ENCODE results near the gene ALLC.
"Not testable (repeated sequence)": the region's sequence is repeated elsewhere in the genome, so short reads cannot be mapped to it uniquely, and the experiment has no call there.

ALLC gene

GRCh38 chr2:3657881-3658280, at the start of gene ALLC:
Gene ALLC (plus strand): TSS chr2:3658200. CDS start chr2:3671158, 12,958 bp downstream.
- H3K4me3 ChIP-seq (ENCODE audit: insufficient read depth, low read length, poor library complexity, severe bottlenecking) = no peak within 1 kb of the TSS
- no peak within 1 kb of the TSS for H3K4me2 ChIP-seq (ENCODE audit: low read depth, low read length, poor library complexity, severe bottlenecking)
- H3K9me2 ChIP-seq (replicated peaks; ENCODE audit: insufficient read depth, low read length) = no peaks in the 10 kb centered on the region
- no peaks in the 10 kb centered on the region for H4K20me1 ChIP-seq (ENCODE audit: low read depth, low read length)
- no peak within 1 kb of the TSS for H3K9ac ChIP-seq (ENCODE audit: low read length)
- no peaks in the 10 kb centered on the region for H3K36me3 ChIP-seq (ENCODE audit: low read length)
- TF ChIP-seq EZH2phosphoT487 (conservative IDR thresholded peaks at IDR 0.05; ENCODE audit: low read length) (no peak), CTCF (IDR thresholded peaks at IDR 0.05; ENCODE audit: insufficient read depth, low read length, poor library complexity, severe bottlenecking) (no peak)
- H3K79me2 ChIP-seq (ENCODE audit: insufficient read depth, low read length) = no peaks in the 10 kb centered on the region
- H2AFZ ChIP-seq (ENCODE audit: low read depth, low read length, severe bottlenecking) = no peak within 1 kb of the TSS
- no peaks in the 10 kb centered on the region for H3K9me3 ChIP-seq (ENCODE audit: insufficient read depth, low read length)
- H3K27ac ChIP-seq (ENCODE audit: low read depth, low read length) = no peak within 1 kb of the TSS
- no peaks in the 10 kb centered on the region for H3K27me3 ChIP-seq (ENCODE audit: low read length)
- no peaks in the 10 kb centered on the region for H3F3A ChIP-seq (ENCODE audit: insufficient read depth)

- no peak overlapping the region for H3K9ac ChIP-seq (ENCODE audit: low read length)
- H3K27me3 ChIP-seq (ENCODE audit: low read length) = no peaks in the 10 kb centered on the region
- H2AFZ ChIP-seq (ENCODE audit: low read depth, low read length, severe bottlenecking) = no peak overlapping the region
- H3K4me3 ChIP-seq (ENCODE audit: insufficient read depth, low read length, poor library complexity, severe bottlenecking) = no peak overlapping the region
- peak overlapping the region; percentile 43 for H3K27ac ChIP-seq (ENCODE audit: low read depth, low read length)
- H3K36me3 ChIP-seq (ENCODE audit: low read length) = no peaks in the 10 kb centered on the region
- H3F3A ChIP-seq (ENCODE audit: insufficient read depth) = no peaks in the 10 kb centered on the region
- no peak for TF ChIP-seq EZH2phosphoT487 (conservative IDR thresholded peaks at IDR 0.05; ENCODE audit: low read length)
- no peak for TF ChIP-seq CTCF (IDR thresholded peaks at IDR 0.05; ENCODE audit: insufficient read depth, low read length, poor library complexity, severe bottlenecking)
- no peaks in the 10 kb centered on the region for H3K9me3 ChIP-seq (ENCODE audit: insufficient read depth, low read length)
- no peaks in the 10 kb centered on the region for H4K20me1 ChIP-seq (ENCODE audit: low read depth, low read length)
- H3K4me2 ChIP-seq (ENCODE audit: low read depth, low read length, poor library complexity, severe bottlenecking) = no peak overlapping the region
- H3K79me2 ChIP-seq (ENCODE audit: insufficient read depth, low read length) = no peaks in the 10 kb centered on the region
- H3K9me2 ChIP-seq (replicated peaks; ENCODE audit: insufficient read depth, low read length) = no peaks in the 10 kb centered on the region
Measured at GRCh38 chr2:3608373-3609278, 49.4 kb upstream of the ALLC start.

GRCh38 chr2:3609279-3609673, 48.7 kb upstream of the ALLC start:
- not testable (repeated sequence) for H3K4me2 ChIP-seq (ENCODE audit: low read depth, low read length, poor library complexity, severe bottlenecking); H2AFZ ChIP-seq (ENCODE audit: low read depth, low read length, severe bottlenecking); H3K27me3 ChIP-seq (ENCODE audit: low read length); H3K9me2 ChIP-seq (replicated peaks; ENCODE audit: insufficient read depth, low read length); H3K9ac ChIP-seq (ENCODE audit: low read length); H4K20me1 ChIP-seq (ENCODE audit: low read depth, low read length); H3K79me2 ChIP-seq (ENCODE audit: insufficient read depth, low read length); H3K36me3 ChIP-seq (ENCODE audit: low read length); H3K9me3 ChIP-seq (ENCODE audit: insufficient read depth, low read length); H3F3A ChIP-seq (ENCODE audit: insufficient read depth); H3K4me3 ChIP-seq (ENCODE audit: insufficient read depth, low read length, poor library complexity, severe bottlenecking)
- peak overlapping the region; percentile 43; the same call in 1 of the 2 replicates for H3K27ac ChIP-seq (ENCODE audit: low read depth, low read length)

- Histone ChIP-seq H2AFZ (ENCODE audit: low read depth, low read length, severe bottlenecking) (no peak overlapping the region), H3K4me2 (ENCODE audit: low read depth, low read length, poor library complexity, severe bottlenecking) (no peak overlapping the region)
- TF ChIP-seq CTCF (IDR thresholded peaks at IDR 0.05; ENCODE audit: insufficient read depth, low read length, poor library complexity, severe bottlenecking) (no peak), EZH2phosphoT487 (conservative IDR thresholded peaks at IDR 0.05; ENCODE audit: low read length) (no peak)
Measured at GRCh38 chr2:3610415-3610814, 47.6 kb upstream of the ALLC start.

More at GRCh38 chr2:3610415-3610814, 47.6 kb upstream of the ALLC start:
- Histone ChIP-seq H3K4me3 (ENCODE audit: insufficient read depth, low read length, poor library complexity, severe bottlenecking) (no peak overlapping the region), H4K20me1 (ENCODE audit: low read depth, low read length) (no peaks in the 10 kb centered on the region), H3K9me3 (ENCODE audit: insufficient read depth, low read length) (no peaks in the 10 kb centered on the region), H3K36me3 (ENCODE audit: low read length) (no peaks in the 10 kb centered on the region), H3F3A (ENCODE audit: insufficient read depth) (no peaks in the 10 kb centered on the region), H3K27me3 (ENCODE audit: low read length) (no peaks in the 10 kb centered on the region), H3K9ac (ENCODE audit: low read length) (no peak overlapping the region), H3K79me2 (ENCODE audit: insufficient read depth, low read length) (no peaks in the 10 kb centered on the region), H3K9me2 (replicated peaks; ENCODE audit: insufficient read depth, low read length) (no peaks in the 10 kb centered on the region), H3K27ac (ENCODE audit: low read depth, low read length) (peak overlapping the region; percentile 59)
